GM10266 (cell line): Measurements from ENCODE around the gene PPA2.

Experiments
- DNase-seq: peaks from one replicate; pipeline ENCODE4 v3.0.0; 2012; ENCODE audit errors: extremely low spot score
- TF ChIP-seq, protein P1 (sequence below): IDR thresholded peaks from 2 replicates; pipeline ENCODE4 v1.5.1; 2012; ENCODE audit warnings: mild to moderate bottlenecking, low read depth; ENCODE audit not compliant: control insufficient read depth, insufficient read depth; ENCODE audit errors: missing control alignments

The PPA2 gene

DNA sequence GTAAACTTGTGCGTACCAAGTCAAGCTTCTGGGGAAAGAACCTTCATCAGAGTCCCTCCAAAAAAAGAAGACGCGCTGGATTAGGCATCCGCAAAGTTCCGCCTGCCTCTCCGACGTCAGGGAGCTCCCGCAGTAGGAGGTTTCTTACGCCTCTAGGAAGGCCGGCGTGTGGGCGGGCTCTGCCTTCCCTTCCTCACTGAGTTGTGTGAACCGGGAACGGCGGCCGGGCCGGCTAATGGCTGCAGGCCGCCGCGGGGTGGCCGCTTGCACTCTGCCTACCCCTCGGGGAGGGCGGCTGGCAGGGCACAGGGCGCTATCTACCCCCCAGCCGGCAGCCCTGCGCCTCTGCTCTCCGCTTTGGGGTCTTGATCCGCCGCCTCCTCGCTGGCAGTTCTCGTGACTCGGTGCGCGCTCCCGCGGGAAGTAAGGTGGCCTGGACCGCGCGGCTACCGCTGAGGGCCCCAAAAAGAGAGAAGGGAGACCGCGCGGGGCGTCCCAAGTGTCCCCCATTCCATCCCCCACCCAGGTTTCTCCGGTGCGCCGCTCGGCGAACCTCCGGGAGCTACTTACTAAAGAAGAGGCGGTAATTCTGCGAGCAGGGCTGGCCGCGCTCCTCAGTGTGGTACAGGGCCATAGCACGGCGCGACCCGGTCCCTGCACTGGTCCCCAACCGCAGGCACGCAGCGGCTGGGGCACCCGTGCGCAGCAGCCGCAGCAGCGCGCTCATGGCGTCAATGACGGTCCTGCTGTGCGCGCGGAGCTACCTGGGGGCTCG, at the start of gene PPA2:
PPA2 (minus strand) TSS at position 739 of the 775 bp plus-strand sequence; CDS start at position 727, 12 bp downstream.
- TF ChIP-seq, protein P1, sequence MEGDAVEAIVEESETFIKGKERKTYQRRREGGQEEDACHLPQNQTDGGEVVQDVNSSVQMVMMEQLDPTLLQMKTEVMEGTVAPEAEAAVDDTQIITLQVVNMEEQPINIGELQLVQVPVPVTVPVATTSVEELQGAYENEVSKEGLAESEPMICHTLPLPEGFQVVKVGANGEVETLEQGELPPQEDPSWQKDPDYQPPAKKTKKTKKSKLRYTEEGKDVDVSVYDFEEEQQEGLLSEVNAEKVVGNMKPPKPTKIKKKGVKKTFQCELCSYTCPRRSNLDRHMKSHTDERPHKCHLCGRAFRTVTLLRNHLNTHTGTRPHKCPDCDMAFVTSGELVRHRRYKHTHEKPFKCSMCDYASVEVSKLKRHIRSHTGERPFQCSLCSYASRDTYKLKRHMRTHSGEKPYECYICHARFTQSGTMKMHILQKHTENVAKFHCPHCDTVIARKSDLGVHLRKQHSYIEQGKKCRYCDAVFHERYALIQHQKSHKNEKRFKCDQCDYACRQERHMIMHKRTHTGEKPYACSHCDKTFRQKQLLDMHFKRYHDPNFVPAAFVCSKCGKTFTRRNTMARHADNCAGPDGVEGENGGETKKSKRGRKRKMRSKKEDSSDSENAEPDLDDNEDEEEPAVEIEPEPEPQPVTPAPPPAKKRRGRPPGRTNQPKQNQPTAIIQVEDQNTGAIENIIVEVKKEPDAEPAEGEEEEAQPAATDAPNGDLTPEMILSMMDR, result no peak
- peak; percentile 65 for DNase-seq

DNA sequence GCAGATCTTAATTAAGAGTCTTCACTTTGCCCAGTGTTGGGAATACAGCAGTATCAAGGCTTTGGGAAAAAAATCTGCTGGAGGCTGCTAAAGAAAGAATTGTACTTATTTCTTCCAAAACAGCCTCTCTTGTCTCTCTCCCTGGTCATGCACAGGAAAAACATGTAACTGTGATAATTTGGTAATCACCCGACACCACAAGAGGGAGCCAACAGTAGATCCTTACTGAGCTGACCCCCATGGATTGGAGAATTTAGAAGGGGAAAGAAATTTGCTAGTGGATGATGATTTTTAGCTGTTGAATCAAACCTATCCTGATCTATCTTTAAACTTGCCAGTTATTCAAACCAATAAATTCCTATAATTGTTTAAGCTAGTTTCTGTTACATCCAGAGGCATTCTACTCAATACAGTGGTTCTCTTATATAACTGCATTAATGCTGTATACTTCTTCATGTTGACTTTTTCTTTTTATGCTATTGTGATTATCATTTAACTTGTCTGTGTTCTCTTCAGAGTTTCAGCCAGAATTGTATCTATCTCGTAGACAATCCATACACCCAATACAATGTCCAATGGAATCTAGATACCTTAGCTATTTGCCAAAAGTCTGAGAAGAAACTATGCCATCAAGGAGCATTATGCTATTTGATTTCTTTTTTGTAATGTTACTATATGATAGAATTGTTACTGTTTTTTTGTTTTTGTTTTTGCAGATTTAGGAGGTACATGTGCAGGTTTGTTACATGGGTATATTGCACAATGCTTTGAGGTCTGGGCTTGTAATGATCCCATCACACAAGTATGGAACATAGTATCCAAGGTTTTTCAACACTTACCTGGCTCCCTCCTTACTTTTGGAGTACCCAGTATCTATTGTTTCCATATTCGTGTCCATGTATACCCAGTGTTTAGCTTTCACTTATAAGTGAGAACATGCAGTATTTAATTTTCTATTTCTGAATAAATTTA, 47.2 kb upstream of the PPA2 start:
- DNase-seq, result peak; percentile 56
- TF ChIP-seq, protein P1, result peak; percentile 66

DNA sequence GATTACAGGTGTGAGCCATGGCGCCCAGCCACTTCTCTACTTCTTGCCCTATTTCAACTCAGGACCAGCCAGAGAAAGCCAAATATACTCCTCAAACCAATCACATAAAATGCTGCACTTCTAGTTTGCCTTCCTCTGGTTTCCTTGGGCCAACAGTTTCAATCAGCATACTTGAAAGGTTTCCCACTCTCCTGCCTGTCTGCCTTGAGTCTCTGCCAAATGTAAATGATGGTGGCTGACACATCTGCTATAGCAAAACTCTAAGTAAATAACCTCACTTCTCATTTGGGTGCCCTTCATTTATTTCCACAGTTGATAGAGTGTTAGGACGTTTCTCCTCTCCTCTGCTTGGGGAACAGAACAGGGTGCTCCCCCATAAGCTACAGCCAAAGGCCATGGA, 36.4 kb upstream of the PPA2 start:
- TF ChIP-seq, protein P1, result no peak
- no peak for DNase-seq

DNA sequence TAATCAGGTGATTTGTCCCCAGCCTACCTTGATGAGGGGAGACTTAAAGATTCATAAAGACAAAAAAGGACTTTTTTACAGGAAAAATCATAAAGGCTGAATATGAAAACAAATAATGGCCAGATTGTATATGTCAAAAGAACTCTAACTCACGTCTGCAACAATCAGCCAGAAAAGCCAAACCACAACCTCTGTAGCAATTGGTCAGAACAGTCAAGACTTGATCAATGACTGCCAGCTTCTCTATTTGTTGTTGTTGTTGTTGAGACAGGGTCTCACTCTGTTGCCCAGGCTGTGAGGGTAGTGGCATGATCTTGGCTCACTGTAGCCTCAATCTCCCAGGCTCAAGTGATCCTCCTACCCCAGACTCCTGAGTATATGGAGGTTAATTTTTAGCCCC, 35.9 kb upstream of the PPA2 start:
- no peak for DNase-seq
- TF ChIP-seq, protein P1, result no peak

DNA sequence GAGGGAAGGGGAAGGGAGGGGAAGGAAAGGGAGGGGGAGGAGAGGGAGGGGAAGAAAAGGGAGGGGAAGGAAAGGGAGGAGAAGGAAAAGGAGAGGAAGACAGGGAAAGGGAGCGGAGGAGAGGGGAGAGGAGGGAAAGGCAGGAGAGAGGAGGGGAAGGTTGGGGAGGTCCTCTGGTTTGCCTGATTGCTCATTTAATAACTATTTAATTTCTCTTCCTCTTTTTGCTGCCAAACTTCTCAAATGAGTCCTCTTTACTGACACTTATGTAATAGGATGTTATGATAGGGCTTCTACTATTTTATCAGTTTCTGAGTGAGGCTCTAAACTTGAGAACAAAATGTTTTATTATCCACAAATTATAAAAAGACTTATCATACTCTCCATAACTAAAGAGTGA, 35.4 kb upstream of the PPA2 start:
- TF ChIP-seq, protein P1, result no peak
- DNase-seq, result peak; percentile 61

DNA sequence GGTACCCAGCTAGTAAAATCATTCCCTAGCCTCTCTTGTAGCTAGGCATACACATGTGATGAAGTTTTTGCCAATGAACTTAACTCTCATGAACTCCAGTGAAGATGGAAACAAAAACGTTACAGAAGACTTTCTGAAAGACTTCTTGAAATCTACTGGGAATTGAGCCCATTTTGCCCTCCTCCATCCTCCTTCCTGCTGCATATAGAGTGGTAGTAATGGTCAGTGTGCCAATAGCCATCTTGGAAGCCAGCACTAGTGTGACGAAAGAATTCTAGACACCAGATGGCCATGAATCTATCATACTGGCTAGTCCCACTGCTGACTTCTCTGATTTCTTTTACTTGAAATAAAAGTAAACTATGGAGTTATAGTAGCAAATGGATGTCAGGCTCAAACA, 30.9 kb upstream of the PPA2 start:
- TF ChIP-seq, protein P1, result no peak
- no peak for DNase-seq
